ENCODE data around the gene AQP10.
A peak's percentile ranks its signal among the peaks of the same experiment; 100 is the strongest.
"Not testable (repeated sequence)": the region's sequence is repeated elsewhere in the genome, so short reads cannot be mapped to it uniquely, and the experiment has no call there.

The AQP10 gene

DNA sequence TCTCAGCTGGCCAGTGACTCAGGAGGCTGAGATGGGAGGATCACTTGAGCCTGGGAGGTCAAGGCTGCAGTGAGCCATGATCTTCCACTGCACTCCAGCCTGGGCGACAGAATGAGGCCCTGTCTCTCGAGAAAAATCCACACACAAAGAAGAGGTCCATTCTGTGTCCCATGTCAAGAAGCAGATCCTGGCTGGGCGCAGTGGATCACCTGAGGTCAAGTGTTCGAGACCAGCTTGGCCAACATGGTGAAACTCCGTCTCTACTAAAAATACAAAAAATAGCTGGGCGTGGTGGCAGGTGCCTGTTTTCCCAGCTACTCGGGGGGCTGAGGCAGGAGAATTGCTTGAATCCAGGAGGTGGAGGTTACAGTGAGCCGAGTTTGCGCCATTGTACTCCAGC lies 20.5 kb downstream of the AQP10 start:
- not testable (repeated sequence) for DNase-seq (ENCODE audit: low spot score in 2 of 2); ATAC-seq (replicated peaks; ENCODE audit: extremely low read depth, poor library complexity, severe bottlenecking); H3K9me3 Mint-ChIP-seq; H3K27me3 Mint-ChIP-seq
- H3K27ac Mint-ChIP-seq (ENCODE audit: low read depth) = peak overlapping the region; percentile 90
- peaks cover 60% of the 10 kb centered on the region for H3K36me3 Mint-ChIP-seq (ENCODE audit: insufficient read depth)
- peak overlapping the region; percentile 85 for H3K4me3 Mint-ChIP-seq
- peaks cover 87% of the 10 kb centered on the region for H3K4me1 Mint-ChIP-seq

DNA sequence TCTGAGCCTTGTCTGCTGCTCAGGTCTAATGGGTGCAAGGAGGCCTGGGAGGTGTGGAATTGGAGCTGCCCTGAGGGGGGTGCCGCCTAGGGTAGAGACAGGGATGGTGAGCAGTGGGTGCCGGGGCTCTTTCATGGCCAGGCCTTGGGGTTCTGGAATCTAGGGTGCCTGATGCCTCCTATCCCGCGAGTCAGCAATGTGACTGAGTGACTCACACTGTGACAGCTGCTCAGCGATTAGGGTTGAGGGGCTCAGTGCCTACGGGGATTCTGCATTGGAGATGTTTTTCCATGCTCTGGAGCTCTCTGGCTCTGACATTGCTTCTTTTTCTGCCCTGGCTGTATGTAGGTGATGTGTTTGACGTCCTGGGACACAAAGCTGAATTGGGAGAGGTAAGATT lies 21.2 kb downstream of the AQP10 start:
- peak overlapping the region; percentile 85 for H3K4me3 Mint-ChIP-seq
- DNase-seq (ENCODE audit: low spot score in 2 of 2) (no peak), ATAC-seq (replicated peaks; ENCODE audit: extremely low read depth, poor library complexity, severe bottlenecking) (no peak)
- peak overlapping the region; percentile 90 for H3K27ac Mint-ChIP-seq (ENCODE audit: low read depth)
- H3K27me3 Mint-ChIP-seq = no peaks in the 10 kb centered on the region
- no peaks in the 10 kb centered on the region for H3K9me3 Mint-ChIP-seq
- H3K36me3 Mint-ChIP-seq (ENCODE audit: insufficient read depth) = peaks cover 62% of the 10 kb centered on the region
- peaks cover 87% of the 10 kb centered on the region for H3K4me1 Mint-ChIP-seq

DNA sequence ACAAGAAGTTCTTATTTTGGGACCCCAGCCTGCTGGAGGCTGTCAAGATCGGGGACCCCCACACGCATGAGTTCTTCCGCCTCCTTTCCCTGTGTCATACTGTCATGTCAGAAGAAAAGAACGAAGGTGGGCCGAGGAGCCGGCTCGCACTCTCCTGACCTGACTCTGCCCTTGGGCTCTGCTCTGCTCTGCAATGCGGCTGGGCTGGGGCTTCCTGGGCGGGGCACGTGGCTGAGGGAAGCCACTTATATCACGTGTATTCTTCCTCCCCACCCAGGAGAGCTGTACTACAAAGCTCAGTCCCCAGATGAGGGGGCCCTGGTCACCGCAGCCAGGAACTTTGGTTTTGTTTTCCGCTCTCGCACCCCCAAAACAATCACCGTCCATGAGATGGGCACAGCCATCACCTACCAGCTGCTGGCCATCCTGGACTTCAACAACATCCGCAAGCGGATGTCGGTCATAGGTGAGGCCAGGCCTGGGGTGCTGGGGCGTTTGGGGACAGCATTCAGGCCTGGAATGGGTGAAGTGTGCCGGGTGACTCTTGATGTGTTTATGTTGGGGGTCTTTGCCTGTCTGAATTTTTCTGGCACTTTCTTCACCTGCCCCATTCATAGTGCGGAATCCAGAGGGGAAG lies 22.1 kb downstream of the AQP10 start:
- Mint-ChIP-seq H3K36me3 (ENCODE audit: insufficient read depth) (peaks cover 63% of the 10 kb centered on the region), H3K4me1 (peaks cover 87% of the 10 kb centered on the region), H3K27me3 (no peaks in the 10 kb centered on the region), H3K4me3 (peak overlapping the region; percentile 85), H3K27ac (ENCODE audit: low read depth) (peak overlapping the region; percentile 90), H3K9me3 (no peaks in the 10 kb centered on the region)
- DNase-seq (ENCODE audit: low spot score in 2 of 2) (peak; percentile 61 to 68), ATAC-seq (replicated peaks; ENCODE audit: extremely low read depth, poor library complexity, severe bottlenecking) (peak; percentile 99)

DNA sequence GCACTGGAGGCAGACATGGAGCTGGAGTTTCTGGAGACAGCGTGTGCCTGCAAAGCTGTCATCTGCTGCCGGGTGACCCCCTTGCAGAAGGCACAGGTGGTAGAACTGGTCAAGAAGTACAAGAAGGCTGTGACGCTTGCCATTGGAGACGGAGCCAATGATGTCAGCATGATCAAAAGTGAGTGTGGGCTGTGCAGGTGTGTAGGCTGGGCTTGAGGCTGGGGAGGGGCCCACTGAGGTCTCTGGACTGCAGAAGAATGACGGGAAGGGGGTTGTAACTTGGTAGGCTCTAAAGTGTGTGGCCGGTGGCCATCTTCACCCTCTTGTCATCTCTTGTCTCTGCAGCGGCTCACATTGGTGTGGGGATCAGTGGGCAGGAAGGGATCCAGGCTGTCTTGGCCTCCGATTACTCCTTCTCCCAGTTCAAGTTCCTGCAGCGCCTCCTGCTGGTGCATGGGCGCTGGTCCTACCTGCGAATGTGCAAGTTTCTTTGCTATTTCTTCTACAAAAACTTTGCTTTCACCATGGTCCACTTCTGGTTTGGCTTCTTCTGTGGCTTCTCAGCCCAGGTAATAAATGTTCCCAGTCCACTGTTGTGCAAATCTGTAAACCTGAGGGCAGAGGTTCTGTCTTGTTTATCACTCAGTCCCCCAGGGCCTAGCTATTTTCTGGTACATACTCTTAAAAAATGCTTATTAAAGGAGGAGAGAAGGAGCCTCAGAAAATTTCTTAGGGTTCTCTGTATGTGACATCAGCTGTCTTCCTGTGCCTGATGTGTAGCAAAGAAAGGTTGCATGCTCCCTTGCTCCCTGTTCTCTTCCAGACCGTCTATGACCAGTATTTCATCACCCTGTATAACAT lies 24.3 kb downstream of the AQP10 start:
- DNase-seq (ENCODE audit: low spot score in 2 of 2) = peak; percentile 62 to 65
- ATAC-seq (replicated peaks; ENCODE audit: extremely low read depth, poor library complexity, severe bottlenecking) = no peak
- peaks cover 77% of the 10 kb centered on the region for H3K4me1 Mint-ChIP-seq
- H3K27me3 Mint-ChIP-seq = no peaks in the 10 kb centered on the region
- peak overlapping the region; percentile 85 for H3K4me3 Mint-ChIP-seq
- peaks cover 78% of the 10 kb centered on the region for H3K36me3 Mint-ChIP-seq (ENCODE audit: insufficient read depth)
- H3K27ac Mint-ChIP-seq (ENCODE audit: low read depth) = peak overlapping the region; percentile 46
- no peaks in the 10 kb centered on the region for H3K9me3 Mint-ChIP-seq

DNA sequence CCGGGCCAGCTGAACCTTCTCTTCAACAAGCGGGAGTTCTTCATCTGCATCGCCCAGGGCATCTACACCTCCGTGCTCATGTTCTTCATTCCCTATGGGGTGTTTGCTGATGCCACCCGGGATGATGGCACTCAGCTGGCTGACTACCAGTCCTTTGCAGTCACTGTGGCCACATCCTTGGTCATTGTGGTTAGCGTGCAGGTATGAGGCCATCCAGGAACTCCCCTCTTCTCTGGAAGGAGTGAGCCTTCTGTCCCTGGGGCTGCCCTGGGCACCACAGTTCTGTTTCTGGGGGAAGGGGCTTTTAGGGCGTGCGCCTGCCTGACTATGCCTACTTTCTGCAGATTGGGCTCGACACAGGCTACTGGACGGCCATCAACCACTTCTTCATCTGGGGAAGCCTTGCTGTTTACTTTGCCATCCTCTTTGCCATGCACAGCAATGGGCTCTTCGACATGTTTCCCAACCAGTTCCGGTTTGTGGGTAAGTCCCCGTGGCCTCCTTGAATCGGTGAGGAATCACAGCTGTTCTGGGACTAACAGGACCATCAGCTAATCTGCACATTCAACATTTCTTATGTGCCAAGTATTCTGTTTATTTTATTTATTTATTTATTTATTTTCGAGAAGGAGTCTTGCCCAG lies 25.5 kb downstream of the AQP10 start:
- no peak for ATAC-seq (replicated peaks; ENCODE audit: extremely low read depth, poor library complexity, severe bottlenecking)
- Mint-ChIP-seq H3K36me3 (ENCODE audit: insufficient read depth) (peaks cover 68% of the 10 kb centered on the region), H3K27me3 (no peaks in the 10 kb centered on the region), H3K27ac (ENCODE audit: low read depth) (no peak overlapping the region), H3K4me1 (peaks cover 67% of the 10 kb centered on the region), H3K9me3 (no peaks in the 10 kb centered on the region), H3K4me3 (peak overlapping the region; percentile 23)
- DNase-seq (ENCODE audit: low spot score in 2 of 2) = no peak

DNA sequence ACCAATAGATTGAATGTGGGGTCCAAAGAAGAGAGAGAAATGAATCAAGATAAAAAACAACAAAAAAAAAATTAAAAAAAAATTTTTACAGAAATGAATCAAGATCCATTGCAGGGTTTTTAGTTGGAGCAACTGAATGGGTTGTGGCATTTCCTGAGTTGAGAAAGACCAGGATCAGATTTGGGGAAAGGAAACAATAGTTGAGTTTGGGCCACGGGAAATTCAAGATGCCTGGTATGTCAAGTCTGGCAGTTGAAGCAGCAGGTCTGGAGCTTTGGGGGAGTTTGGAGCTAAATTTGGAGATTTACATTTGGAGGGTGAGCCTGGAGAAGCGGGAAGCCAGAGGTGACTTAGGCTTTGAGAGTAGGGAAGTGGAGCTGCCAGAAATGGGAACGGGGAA lies 27.1 kb downstream of the AQP10 start:
- no peak overlapping the region for H3K4me3 Mint-ChIP-seq
- no peak for DNase-seq (ENCODE audit: low spot score in 2 of 2)
- no peaks in the 10 kb centered on the region for H3K27me3 Mint-ChIP-seq
- H3K36me3 Mint-ChIP-seq (ENCODE audit: insufficient read depth) = peaks cover 57% of the 10 kb centered on the region
- no peaks in the 10 kb centered on the region for H3K9me3 Mint-ChIP-seq
- peaks cover 59% of the 10 kb centered on the region for H3K4me1 Mint-ChIP-seq
- H3K27ac Mint-ChIP-seq (ENCODE audit: low read depth) = peak overlapping the region; percentile 52
- no peak for ATAC-seq (replicated peaks; ENCODE audit: extremely low read depth, poor library complexity, severe bottlenecking)

DNA sequence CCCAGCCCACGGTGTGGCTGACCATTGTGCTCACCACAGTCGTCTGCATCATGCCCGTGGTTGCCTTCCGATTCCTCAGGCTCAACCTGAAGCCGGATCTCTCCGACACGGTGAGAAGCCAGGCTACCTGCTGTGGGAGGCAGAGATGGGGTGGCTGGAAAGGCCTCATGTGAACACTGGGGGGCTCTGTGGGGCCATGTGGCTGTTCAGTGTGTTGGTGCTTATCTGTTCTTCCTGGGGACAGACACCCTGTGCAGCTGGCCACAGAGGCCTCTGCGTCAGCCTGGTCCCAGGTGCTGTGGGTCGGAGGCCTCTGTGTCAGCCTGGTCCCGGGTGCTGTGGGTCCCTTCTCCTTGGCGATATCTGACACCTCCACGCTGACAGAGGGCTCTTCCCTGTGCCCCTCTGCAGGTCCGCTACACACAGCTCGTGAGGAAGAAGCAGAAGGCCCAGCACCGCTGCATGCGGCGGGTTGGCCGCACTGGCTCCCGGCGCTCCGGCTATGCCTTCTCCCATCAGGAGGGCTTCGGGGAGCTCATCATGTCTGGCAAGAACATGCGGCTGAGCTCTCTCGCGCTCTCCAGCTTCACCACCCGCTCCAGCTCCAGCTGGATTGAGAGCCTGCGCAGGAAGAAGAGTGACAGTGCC lies 27.7 kb downstream of the AQP10 start:
- DNase-seq (ENCODE audit: low spot score in 2 of 2) = no peak
- H3K36me3 Mint-ChIP-seq (ENCODE audit: insufficient read depth) = peaks cover 51% of the 10 kb centered on the region

DNA sequence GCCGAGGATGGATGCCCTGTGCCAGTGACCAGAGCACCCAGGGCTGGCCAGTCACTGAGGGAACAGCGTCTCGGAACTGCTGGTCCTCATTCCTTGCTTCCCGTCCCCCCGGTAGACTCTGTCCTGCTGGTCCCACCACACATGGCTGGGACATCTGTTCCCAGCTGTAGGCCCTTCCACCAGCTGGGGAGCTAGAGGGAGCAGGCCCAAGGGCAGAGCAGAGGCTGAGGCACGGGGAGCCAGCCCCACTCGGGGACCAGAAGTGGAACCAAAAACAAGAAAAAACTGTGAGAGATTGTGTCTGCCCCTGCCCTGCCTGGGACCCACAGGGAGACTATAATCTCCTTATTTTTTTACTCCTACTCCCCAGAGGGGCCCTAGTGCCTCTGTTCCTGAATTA lies 28.2 kb downstream of the AQP10 start:
- H3K27me3 Mint-ChIP-seq = no peaks in the 10 kb centered on the region
- no peak overlapping the region for H3K4me3 Mint-ChIP-seq
- H3K27ac Mint-ChIP-seq (ENCODE audit: low read depth) = no peak overlapping the region
- no peak for ATAC-seq (replicated peaks; ENCODE audit: extremely low read depth, poor library complexity, severe bottlenecking)
- DNase-seq (ENCODE audit: low spot score in 2 of 2) = no peak
- H3K36me3 Mint-ChIP-seq (ENCODE audit: insufficient read depth) = peaks cover 46% of the 10 kb centered on the region
- no peaks in the 10 kb centered on the region for H3K9me3 Mint-ChIP-seq
- H3K4me1 Mint-ChIP-seq = peaks cover 59% of the 10 kb centered on the region

More for the DNA sequence above, 27.7 kb downstream of the AQP10 start:
- H3K27ac Mint-ChIP-seq (ENCODE audit: low read depth) = peak overlapping the region; percentile 52
- H3K4me3 Mint-ChIP-seq = no peak overlapping the region
- no peaks in the 10 kb centered on the region for H3K27me3 Mint-ChIP-seq
- no peak for ATAC-seq (replicated peaks; ENCODE audit: extremely low read depth, poor library complexity, severe bottlenecking)
- no peaks in the 10 kb centered on the region for H3K9me3 Mint-ChIP-seq
- peaks cover 59% of the 10 kb centered on the region for H3K4me1 Mint-ChIP-seq

DNA sequence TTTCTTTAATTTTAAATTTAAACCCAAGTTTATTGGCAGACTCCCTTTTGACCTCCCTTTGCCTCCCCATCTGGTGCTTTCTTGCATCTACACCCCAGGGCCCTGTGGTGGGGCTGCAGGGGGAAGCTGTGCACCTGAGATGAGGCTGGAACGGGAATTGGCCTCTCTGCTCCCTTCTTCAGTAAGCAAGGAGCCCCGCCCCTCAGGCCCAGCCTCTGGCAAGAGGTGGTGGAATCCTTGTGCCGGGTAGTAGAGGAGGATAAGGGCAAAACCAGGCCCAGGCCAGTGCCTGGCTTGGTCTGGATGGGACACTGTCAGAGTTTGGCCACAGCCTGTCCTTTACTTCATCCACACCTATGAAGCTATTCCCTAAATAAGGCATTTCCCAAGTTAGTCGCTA lies 29.5 kb downstream of the AQP10 start:
- Mint-ChIP-seq H3K4me1 (peaks cover 48% of the 10 kb centered on the region), H3K36me3 (ENCODE audit: insufficient read depth) (peaks cover 40% of the 10 kb centered on the region), H3K4me3 (no peak overlapping the region), H3K27me3 (no peaks in the 10 kb centered on the region), H3K27ac (ENCODE audit: low read depth) (no peak overlapping the region), H3K9me3 (no peaks in the 10 kb centered on the region)
- DNase-seq (ENCODE audit: low spot score in 2 of 2) = no peak
- ATAC-seq (replicated peaks; ENCODE audit: extremely low read depth, poor library complexity, severe bottlenecking) = no peak

DNA sequence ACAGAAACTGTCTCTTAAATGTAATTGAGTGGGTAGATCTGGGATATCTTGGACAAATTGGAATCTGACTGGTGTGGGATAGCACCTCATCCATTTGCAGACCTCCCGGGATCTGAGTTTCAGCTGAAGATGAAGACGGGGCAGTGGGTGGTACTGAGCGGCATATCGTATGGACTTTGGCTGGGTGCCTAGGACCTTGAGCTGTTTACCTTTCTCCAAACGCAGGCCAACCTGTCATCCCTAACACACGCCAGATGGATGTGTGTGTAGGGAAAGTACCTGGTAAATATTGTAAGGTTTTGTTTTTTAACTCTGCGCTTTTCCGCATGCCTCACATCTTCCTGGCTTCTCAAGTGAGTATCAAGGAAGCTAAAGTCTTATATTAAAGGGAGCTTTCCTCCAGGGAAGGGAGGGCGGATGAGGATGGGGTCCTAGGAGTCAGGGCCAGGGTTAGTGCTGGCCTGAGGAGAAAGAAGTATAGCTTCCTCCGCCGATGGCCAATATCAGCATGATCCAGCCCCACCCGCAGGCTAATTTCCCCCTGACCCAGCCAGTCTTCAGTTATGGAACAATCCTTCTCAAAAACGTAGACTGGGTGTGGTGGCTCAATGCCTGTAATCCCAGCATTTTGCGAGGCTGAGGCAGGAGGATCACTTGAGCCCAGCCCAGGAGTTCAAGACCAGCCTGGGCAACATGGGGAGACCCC lies 30.6 kb downstream of the AQP10 start:
- Mint-ChIP-seq H3K27me3 (no peaks in the 10 kb centered on the region), H3K4me3 (no peak overlapping the region), H3K9me3 (no peaks in the 10 kb centered on the region), H3K36me3 (ENCODE audit: insufficient read depth) (peaks cover 31% of the 10 kb centered on the region), H3K27ac (ENCODE audit: low read depth) (no peak overlapping the region), H3K4me1 (peaks cover 42% of the 10 kb centered on the region)
- ATAC-seq (replicated peaks; ENCODE audit: extremely low read depth, poor library complexity, severe bottlenecking) = no peak
- no peak for DNase-seq (ENCODE audit: low spot score in 2 of 2)

DNA sequence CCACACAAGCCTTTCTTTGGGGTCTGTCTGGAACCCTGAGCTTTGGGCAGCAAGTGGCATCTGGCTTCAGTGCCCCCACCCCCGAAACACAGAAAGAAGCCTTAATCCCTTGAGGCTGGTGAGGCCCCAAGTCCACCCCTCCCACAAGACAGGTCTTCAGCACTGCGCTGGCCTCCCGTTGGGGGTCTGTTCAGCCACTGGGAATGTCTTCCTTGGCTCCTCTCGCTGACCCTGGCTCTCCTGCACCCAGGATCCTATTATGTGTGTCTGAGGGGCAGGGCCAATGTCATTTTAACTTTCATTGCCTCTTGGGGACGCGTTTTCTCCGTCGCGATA lies 31.3 kb downstream of the AQP10 start:
- Mint-ChIP-seq H3K27me3 (no peaks in the 10 kb centered on the region), H3K4me3 (peak overlapping the region; percentile 73), H3K36me3 (ENCODE audit: insufficient read depth) (peaks cover 29% of the 10 kb centered on the region), H3K4me1 (peaks cover 39% of the 10 kb centered on the region), H3K27ac (ENCODE audit: low read depth) (peak overlapping the region; percentile 94), H3K9me3 (no peaks in the 10 kb centered on the region)
- ATAC-seq (replicated peaks; ENCODE audit: extremely low read depth, poor library complexity, severe bottlenecking) (no peak), DNase-seq (ENCODE audit: low spot score in 2 of 2) (no peak)

Data from central memory CD8-positive, alpha-beta T cell (primary cell).